ENCODE results near the gene CYP3A5.

- TF ChIP-seq, protein P1, sequence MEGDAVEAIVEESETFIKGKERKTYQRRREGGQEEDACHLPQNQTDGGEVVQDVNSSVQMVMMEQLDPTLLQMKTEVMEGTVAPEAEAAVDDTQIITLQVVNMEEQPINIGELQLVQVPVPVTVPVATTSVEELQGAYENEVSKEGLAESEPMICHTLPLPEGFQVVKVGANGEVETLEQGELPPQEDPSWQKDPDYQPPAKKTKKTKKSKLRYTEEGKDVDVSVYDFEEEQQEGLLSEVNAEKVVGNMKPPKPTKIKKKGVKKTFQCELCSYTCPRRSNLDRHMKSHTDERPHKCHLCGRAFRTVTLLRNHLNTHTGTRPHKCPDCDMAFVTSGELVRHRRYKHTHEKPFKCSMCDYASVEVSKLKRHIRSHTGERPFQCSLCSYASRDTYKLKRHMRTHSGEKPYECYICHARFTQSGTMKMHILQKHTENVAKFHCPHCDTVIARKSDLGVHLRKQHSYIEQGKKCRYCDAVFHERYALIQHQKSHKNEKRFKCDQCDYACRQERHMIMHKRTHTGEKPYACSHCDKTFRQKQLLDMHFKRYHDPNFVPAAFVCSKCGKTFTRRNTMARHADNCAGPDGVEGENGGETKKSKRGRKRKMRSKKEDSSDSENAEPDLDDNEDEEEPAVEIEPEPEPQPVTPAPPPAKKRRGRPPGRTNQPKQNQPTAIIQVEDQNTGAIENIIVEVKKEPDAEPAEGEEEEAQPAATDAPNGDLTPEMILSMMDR (IDR thresholded peaks at IDR 0.05): no peak
- no peak for TF ChIP-seq EP300 (IDR thresholded peaks at IDR 0.05)
Observed at GRCh38 chr7:99685129-99685758, 5.4 kb upstream of the CYP3A5 start.

All from esophagus muscularis mucosa (tissue), 3 donors.